ENCODE measurements around the gene WNK4.

WNK4 gene

DNA sequence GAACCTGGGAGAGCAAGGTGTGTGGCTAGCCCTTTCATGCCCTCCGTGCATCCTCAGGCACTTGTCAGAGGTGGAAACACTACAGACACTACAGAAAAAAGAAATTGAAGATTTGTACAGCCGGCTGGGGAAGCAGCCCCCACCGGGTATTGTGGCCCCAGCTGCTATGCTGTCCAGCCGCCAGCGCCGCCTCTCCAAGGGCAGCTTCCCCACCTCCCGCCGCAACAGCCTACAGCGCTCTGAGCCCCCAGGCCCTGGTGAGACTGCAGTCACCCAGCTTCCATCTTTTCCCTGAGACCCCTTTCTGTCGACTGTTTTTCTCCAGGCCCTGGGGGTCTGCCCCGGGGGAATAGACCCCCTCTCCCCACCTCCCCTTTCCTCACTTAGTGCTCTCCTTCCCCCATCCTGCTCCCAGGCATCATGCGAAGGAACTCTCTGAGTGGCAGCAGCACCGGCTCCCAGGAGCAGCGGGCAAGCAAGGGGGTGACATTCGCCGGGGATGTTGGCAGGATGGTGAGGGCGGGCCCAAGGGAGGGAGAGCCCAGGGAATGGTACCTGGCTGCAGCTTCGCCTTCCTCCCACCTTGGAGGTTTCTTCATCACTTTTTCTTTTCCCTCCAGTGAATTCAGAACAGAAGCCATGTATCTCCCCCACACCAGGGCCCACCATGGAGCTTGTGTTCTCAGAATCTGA lies 15.8 kb downstream of the WNK4 start:
- DNase-seq (ENCODE audit: low read depth in 4 of 4, low spot score in 1 of 4) = no peak

DNA sequence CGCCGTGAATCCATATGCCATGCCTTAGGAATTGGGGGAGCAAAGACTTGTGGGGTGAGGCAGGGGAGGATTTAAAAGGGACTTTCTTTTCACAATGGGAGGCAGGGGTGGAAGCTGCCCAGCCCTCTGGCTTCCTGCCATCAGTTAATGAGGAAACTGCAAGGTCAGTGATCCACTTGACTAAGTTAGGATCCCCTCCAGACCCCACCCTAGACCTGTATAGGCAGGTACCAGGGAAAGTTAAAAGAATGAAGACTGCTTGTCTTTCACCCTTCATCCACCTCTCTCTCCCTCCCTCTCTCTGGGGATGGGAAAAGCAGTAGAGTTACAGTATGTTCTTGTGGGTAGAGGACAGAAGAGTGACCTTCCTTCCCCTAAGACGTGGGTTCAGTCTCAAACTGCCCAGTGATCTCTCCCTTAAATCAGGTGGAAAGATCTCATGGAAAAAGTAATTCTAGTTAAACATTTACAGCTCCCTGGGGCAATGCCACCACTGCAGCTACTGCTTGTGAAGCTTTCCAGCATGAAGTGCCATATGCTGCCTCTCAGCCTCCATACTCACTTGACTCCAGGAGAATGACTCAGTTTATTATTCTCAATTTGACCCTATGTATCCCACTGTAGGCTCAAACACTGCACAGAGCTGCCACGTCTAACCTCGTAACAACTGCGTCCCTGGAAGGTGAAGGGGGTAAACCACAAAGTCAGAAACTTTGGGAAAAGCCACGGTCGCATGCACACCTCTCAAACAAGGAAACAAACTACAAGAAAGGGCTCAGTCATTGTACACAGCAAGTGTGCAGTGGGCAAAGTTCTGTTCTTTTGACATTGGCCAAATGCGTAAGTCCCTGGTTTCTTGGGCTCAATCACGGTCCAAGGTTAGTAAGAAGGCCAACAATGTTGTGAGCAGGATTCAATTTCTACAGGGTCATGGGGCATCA lies 16.9 kb downstream of the WNK4 start:
- no peak for DNase-seq (ENCODE audit: low read depth in 4 of 4, low spot score in 1 of 4)

DNA sequence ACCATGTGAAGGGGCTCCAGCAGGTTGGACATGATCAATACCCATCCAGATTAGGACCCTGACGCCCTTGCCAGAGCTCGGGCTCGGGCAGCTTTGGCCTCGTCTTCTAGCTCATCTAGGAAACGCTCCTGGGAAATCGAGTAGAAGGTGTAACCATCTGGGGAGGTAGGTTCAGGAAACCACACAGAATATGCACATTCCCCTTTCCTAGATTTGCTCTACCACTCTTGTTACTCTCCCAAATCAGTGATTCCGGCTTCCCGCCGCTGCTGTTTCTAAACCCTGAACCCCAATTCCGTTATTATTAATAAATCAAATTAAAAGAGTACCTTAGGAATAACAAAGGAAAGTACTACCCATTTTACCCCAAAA lies 17.6 kb downstream of the WNK4 start:
- no peak for DNase-seq (ENCODE audit: low read depth in 4 of 4, low spot score in 1 of 4)

GRCh38 chr17:42798383-42799380 lies 18.3 kb downstream of the WNK4 start, which contains the start of the genes CNTD1 and COA3:
Gene CNTD1 (plus strand): TSS chr17:42798861. CDS start chr17:42799068, 207 bp downstream.
Gene COA3 (minus strand): TSS chr17:42798704. CDS start chr17:42798681, 23 bp downstream.
- peak; percentile 56 to 79 (median 66) for DNase-seq (ENCODE audit: low read depth in 4 of 4, low spot score in 1 of 4)

DNA sequence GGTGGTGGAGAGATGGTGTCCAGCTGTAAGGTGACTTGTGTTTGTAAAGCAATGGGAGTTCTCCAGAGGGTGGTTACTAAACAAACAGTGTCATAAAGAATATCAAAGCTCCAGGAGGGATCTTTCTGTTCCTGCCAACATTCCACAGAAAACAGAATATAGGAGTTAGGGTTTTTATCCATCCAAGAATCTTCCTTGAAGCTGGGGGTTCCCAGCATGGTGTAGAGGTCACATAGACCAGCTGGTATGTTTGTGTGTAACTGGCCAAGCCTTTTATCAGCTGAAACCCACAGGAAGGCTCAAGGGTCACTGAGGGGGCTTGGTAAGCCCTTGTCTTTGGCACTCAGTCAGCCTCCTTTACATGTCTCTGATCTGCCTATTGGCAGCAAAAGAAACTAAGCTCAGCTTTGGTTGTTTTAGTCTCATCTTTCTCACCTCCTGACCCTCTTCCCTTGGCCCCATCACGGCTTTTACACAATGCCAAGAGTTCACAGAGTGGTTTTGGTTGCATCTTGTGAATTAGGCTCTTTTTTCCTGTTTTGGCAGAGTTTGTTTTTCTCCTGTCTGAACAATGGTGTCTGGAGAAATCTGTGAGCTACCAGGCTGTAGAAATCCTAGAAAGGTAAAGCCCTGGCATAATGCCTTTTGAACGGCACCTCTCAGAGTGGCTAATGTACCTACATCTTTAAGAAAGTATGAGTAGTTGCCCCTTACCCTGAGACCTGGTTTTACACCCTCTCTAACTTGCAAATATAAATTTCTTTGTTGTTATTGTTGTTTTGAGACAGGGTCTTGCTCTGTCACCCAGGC lies 22.9 kb downstream of the WNK4 start:
- DNase-seq (ENCODE audit: low read depth in 4 of 4, low spot score in 1 of 4) = no peak

- DNase-seq (ENCODE audit: low read depth in 4 of 4, low spot score in 1 of 4) = no peak
These were observed 24.5 kb downstream of the WNK4 start for GRCh38 chr17:42804918-42805367.

DNA sequence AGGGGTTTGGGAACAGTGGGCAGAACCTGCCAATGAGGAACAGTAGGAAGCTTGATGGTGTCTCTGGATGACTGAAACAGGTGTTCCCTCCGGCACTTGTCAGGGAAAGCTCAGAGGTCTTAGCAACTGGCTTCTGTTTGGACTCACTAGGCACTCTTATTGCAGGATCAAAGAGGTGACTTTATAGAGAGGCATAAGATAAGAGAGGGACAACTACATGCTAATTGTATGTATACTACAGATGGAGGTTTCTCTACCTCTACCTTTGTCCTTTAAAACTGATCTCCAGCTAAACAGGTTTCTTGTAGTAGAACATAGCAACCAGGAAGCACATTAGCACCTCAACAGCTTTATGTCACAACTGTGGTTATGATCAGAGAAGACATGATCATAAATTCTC lies 25.8 kb downstream of the WNK4 start:
- no peak for DNase-seq (ENCODE audit: low read depth in 4 of 4, low spot score in 1 of 4)

DNA sequence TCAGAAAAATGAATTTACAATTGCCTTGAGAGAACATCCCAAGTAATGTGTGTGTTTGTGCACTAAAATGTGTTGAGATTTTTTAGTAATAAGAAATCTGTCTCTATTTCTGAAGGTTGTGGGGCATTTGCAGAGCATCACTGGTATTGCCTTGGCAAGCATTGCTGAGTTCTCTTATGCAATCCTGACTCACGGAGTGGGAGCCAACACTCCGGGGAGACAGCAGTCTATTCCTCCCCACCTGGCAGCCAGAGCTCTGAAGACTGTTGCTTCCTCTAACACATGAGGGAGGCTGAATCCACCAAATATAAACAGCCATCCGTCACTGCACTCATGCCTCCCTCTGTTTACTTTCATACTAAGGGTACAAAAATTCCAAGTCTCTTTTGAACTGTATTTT lies 28.8 kb downstream of the WNK4 start:
- no peak for DNase-seq (ENCODE audit: low read depth in 4 of 4, low spot score in 1 of 4)

GRCh38 chr17:42814633-42815399 lies 34.4 kb downstream of the WNK4 start:
- no peak for DNase-seq (ENCODE audit: low read depth in 4 of 4, low spot score in 1 of 4)

DNA sequence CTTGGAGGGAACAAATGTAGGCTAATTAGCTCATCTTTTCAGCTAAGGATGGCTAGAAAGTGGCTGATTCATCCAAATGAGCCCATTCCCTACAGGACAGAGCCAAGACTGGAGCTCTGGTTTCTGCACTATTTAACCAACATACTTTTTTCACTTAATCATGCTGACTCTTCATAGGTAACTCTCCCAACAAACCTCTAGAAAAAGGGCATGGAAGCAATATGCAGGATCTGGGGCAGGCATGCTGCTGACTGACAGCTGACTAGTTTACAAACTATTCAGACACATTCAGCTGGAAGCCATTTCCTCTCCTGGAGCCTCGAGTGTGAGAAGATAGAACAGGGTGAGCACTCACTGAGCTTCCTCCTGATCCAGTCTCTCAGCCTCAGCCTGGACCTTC lies 37.5 kb downstream of the WNK4 start:
- no peak for DNase-seq (ENCODE audit: low read depth in 4 of 4, low spot score in 1 of 4)

DNA sequence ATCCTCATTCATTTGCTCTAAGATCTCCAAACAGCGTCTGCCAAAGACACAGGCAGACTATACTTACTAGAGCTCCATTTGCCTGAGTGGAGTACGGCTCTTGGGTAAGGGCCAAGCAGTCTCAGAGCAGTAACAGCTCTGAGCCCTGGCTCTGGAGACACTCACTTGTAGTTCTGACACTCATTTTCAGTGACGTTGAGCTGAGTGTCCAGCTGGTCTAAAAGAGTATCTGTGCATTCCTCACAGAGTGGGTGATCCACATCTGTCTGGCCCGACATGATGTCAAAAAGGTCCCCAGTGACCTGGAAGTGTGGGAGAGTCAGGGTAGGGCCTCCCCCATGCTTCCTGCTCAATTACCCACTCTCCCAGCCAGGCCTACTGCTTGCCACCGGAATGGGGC lies 38.0 kb downstream of the WNK4 start:
- no peak for DNase-seq (ENCODE audit: low read depth in 4 of 4, low spot score in 1 of 4)

DNA sequence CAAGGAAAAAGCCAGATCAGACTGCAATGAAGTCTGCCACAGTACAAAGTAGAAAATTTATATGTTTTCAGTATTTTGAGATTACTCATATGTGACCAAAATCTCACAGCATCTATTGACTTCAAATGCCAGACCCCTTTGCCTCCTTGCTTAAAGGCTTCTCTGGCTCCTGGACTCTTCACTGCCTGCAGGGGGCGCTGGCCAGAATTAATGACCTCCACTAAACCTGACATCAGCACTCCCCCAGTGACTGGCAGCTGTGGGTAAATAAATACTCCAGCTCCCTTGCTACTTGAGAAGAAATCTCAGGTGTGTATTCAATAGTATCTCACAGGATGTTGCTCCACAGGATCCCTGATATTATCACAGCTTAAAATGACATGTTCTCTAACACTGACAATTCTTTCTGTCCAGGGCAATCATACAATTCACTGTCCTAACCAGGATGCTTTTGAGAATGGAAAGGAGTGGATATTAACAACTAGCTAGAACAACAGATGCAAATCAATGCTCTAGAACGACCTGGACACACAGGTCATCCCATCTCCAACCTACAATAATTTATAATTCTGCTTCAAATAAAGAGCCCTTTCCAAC lies 39.6 kb downstream of the WNK4 start:
- DNase-seq (ENCODE audit: low read depth in 4 of 4, low spot score in 1 of 4) = peak; percentile 35 to 55 (median 49)

DNA sequence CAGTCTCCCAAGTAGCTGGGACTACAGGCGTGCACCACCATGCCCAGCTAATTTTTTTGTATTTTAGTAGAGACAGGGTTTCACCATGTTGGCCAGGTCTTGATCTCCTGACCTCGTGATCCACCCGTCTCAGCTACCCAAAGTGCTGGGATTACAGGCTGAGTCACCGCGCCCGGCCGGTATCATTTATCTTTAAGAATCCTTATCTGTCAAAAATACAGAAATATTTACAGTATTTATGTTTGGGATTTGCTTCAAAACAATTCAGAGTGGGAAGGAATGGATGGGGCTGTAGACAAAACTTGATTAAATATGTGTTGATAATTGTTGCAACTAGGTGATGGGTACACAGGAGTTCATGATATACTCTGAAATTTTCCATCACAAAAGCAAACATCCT lies 40.8 kb downstream of the WNK4 start:
- no peak for DNase-seq (ENCODE audit: low read depth in 4 of 4, low spot score in 1 of 4)

GRCh38 chr17:42827472-42827871 lies 47.1 kb downstream of the WNK4 start:
- no peak for DNase-seq (ENCODE audit: low read depth in 4 of 4, low spot score in 1 of 4)

- no peak for DNase-seq (ENCODE audit: low read depth in 4 of 4, low spot score in 1 of 4)
These were observed 50.6 kb downstream of the WNK4 start for GRCh38 chr17:42830971-42831370.

- DNase-seq (ENCODE audit: low read depth in 4 of 4, low spot score in 1 of 4) = no peak
These were observed 52.0 kb downstream of the WNK4 start for GRCh38 chr17:42832213-42832933.

- DNase-seq (ENCODE audit: low read depth in 4 of 4, low spot score in 1 of 4) = peak; percentile 73 to 86 (median 85)
These were observed 52.7 kb downstream of the WNK4 start, which contains the start of gene PSME3 for GRCh38 chr17:42832934-42833766. Gene PSME3 (plus strand): TSS chr17:42833397. CDS start chr17:42833632, 235 bp downstream.

Measured in stimulated activated CD4-positive, alpha-beta T cell treated with anti-CD3 and anti-CD28 coated beads, Interleukin-1b, Interleukin-23, amount 100 ng/mL, for 24 hours (primary cell).